GM23248 (cell line): ENCODE results near the gene CLEC16A.

Experiments
- EZH2 ChIP-seq: fragments of 200-600 bp; sonication (generic); IDR thresholded peaks from 2 replicates; pipeline ENCODE4 v1.6.1; 2018; ENCODE audit warnings: antibody characterized with exemption, mild to moderate bottlenecking; ENCODE audit not compliant: insufficient read depth, poor library complexity, severe bottlenecking
- EZH2phosphoT487 ChIP-seq: fragments of 200-600 bp; sonication (generic); IDR thresholded peaks from 2 replicates; pipeline ENCODE4 v1.6.1; 2018; ENCODE audit warnings: antibody characterized with exemption, moderate library complexity, mild to moderate bottlenecking, low read depth; ENCODE audit not compliant: insufficient read depth

- TF ChIP-seq EZH2phosphoT487 (no peak), EZH2 (no peak)
These were observed 23.5 kb upstream of the CLEC16A start for GRCh38 chr16:10920726-10921427.
